ENCODE results near the gene CA4.

GRCh38 chr17:60149691-60150582 is at the start of gene CA4:
- TF ChIP-seq, protein P1, sequence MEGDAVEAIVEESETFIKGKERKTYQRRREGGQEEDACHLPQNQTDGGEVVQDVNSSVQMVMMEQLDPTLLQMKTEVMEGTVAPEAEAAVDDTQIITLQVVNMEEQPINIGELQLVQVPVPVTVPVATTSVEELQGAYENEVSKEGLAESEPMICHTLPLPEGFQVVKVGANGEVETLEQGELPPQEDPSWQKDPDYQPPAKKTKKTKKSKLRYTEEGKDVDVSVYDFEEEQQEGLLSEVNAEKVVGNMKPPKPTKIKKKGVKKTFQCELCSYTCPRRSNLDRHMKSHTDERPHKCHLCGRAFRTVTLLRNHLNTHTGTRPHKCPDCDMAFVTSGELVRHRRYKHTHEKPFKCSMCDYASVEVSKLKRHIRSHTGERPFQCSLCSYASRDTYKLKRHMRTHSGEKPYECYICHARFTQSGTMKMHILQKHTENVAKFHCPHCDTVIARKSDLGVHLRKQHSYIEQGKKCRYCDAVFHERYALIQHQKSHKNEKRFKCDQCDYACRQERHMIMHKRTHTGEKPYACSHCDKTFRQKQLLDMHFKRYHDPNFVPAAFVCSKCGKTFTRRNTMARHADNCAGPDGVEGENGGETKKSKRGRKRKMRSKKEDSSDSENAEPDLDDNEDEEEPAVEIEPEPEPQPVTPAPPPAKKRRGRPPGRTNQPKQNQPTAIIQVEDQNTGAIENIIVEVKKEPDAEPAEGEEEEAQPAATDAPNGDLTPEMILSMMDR (IDR thresholded peaks at IDR 0.05) = no peak
- TF ChIP-seq POLR2A (IDR thresholded peaks at IDR 0.05) = no peak

Data from stomach (tissue), 4 donors.